Hindlimb muscle (tissue), 1 donor: ENCODE measurements around the gene ACSM3. TPM values are rescaled to one million over a fixed set of nuclear protein-coding genes. Genes with fewer than 3 reads are reported as not detected.
"Not testable (repeated sequence)": the region's sequence is repeated elsewhere in the genome, so short reads cannot be mapped to it uniquely, and the experiment has no call there.

Source experiments
- DNase-seq: peaks from one replicate; pipeline ENCODE4 v3.0.0-alpha.2; 2013
- polyA plus RNA-seq: library from polyadenylated mRNA; unstranded; fragments of 120-200 nt; gene quantifications from one replicate; pipeline ENCODE4 v1.2.1, GENCODE V29; 2013; ENCODE audit not compliant: insufficient read length

ACSM3 gene
- polyA plus RNA-seq, result 3.6 TPM

GRCh38 chr16:20763461-20764232 lies at the start of gene ACSM3:
Gene ACSM3 (plus strand): TSS chr16:20764014. CDS start chr16:20770035, 6,021 bp downstream.
- DNase-seq, result peak; percentile 70

- DNase-seq, result not testable (repeated sequence)
Measured at GRCh38 chr16:20717718-20718117, 46.1 kb upstream of the ACSM3 start.

DNA sequence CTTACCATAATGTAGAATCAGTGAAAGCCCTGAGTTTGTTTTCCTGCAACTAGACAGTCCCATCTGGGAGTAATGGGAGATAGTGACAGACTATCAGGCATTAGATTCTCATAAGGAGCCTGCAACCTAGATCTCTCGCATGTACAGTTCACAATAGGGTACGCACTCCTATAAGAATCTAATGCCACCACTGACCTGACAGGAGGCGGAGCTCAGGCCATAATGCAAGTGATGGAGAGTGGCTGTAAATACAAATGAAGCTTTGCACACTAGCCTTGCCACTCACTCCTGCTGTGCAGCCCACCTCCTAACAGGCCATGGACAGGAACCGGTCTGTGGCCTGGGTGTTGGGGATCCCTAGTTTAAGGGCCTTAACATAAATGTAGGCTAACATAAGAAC lies 43.6 kb upstream of the ACSM3 start:
- no peak for DNase-seq

DNA sequence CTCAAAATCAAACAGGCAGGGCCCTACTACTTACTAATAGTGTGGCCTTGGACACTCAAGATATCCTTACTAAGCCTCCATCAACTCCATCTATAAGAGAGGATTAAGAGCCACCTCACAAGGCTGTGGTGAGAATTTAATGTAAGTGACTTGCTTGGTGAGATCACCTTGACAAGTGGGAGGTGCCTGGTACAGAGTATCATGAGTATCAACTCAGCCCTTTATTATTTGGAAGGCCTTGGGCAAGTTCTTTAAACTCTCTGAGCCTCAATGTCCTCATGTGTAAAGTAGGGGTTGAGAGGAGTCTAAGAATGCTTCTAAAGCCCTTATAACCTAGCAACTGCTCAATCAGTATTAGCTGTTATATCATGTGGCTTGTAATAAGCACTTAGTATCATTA lies 37.2 kb upstream of the ACSM3 start:
- no peak for DNase-seq

GRCh38 chr16:20727181-20727580 lies 36.6 kb upstream of the ACSM3 start:
- no peak for DNase-seq

- DNase-seq, result no peak
Measured at GRCh38 chr16:20729141-20729540, 34.7 kb upstream of the ACSM3 start.

DNA sequence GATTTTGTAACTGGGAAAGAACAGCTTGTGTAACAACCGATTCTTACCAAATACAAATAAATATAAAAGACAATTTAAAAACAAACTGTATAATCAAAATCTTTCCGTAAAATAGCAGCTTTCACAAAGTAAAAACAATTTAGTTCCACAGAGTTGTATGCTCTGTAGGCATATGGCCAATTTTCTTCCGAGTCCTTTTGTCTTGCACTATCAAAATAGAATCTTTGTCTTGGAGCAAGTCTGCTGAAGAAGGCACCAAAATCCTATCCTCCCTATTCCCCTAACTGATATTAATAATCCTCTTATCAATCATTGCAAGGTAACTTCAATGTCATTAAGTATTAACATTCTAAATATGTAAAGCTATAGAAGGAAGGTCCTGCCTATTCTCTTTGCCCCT lies 29.8 kb upstream of the ACSM3 start:
- DNase-seq, result no peak

- DNase-seq, result no peak
Measured at GRCh38 chr16:20734782-20735181, 29.0 kb upstream of the ACSM3 start.

GRCh38 chr16:20735490-20735889 lies 28.3 kb upstream of the ACSM3 start:
- DNase-seq, result no peak

- DNase-seq, result no peak
Measured at GRCh38 chr16:20740007-20740883, 23.6 kb upstream of the ACSM3 start.

DNA sequence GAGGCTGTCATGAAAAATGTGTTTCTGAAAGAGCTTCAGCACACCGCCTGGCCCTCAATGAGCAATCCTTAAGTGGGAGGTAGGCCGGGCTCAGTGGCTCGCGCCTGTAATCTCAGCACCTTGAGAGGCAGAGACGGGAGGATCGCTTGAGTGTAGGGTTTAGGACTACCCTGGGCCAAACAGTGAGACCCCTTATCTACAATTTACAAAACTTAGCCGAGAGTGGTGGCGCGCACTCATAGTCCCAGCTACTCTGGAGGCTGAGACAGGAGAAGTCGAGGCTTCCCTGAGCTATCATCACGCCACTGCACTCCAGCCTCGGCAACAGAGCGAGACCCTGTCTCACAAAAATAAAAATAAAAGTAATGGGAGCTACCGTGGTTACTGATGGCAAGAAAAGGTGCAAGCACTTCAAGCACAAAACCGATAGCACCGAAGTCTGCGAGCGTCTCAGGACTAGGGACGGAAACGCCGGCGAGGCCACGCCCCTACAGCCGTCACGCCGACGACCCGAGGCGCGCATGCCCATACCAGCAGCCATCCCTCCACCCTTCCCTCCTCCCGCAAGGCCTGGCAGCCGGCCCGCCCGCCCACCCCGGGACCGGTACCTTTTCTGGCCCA lies 22.8 kb upstream of the ACSM3 start:
- peak; percentile 88 for DNase-seq

GRCh38 chr16:20741554-20742285 lies 22.1 kb upstream of the ACSM3 start, which contains the start of gene THUMPD1:
Gene THUMPD1 (minus strand): TSS chr16:20741818. CDS start chr16:20741739, 79 bp downstream.
- DNase-seq, result peak; percentile 93

GRCh38 chr16:20743591-20743990 lies 20.2 kb upstream of the ACSM3 start:
- DNase-seq, result no peak

GRCh38 chr16:20744922-20745440 lies 18.8 kb upstream of the ACSM3 start:
- DNase-seq, result no peak

GRCh38 chr16:20746461-20746860 lies 17.4 kb upstream of the ACSM3 start:
- no peak for DNase-seq

GRCh38 chr16:20747030-20747816 lies 16.6 kb upstream of the ACSM3 start:
- DNase-seq, result no peak

- DNase-seq, result no peak
Measured at GRCh38 chr16:20749474-20749873, 14.3 kb upstream of the ACSM3 start.

DNA sequence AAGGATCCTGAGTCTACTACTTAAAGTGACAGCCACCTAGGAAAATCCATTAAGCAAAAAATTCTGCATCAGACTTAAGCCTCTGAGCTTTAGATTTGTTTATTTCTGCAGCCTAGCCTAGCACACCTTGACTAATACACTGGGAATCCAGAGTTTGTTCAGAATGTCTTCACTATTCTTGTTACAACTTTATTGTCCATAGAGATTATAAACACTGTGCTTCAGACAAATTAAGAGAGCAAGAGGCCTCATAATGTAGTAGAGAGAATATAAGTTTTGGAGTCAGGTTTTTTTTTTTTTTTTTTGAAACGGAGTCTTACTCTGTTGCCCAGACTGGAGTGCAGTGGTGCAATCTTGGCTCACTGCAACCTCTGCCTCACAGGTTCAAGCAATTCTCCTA lies 13.3 kb upstream of the ACSM3 start:
- no peak for DNase-seq

DNA sequence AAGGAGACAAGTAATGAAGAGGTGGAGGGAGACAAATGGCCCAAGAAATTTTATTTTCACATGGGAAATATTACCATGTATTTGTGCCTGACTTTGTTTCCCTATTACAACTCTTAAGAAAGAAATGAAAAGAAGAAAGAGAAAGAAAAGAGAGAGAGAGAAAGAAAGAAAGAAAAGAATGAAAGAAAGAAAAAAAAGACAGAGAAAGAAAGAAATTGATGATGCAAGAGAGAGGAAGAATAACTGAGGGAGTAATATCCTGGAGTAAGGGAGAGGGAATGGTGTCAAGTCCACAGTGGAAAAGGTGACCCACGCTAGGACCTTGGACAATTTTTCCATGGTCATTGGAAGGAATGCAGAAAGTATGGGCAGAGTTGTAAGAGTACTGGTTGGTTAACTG lies 10.1 kb upstream of the ACSM3 start:
- DNase-seq, result no peak

- DNase-seq, result no peak
Measured at GRCh38 chr16:20755238-20755637, 8.6 kb upstream of the ACSM3 start.

GRCh38 chr16:20755799-20756198 lies 8.0 kb upstream of the ACSM3 start:
- DNase-seq, result not testable (repeated sequence)
